HG03159 (cell line): ENCODE results near the gene RPSA.
"Not testable (repeated sequence)": the region's sequence is repeated elsewhere in the genome, so short reads cannot be mapped to it uniquely, and the experiment has no call there.

Experiments used
- ATAC-seq: cut with Tn5 transposase; IDR thresholded peaks from one replicate; pipeline ENCODE4 v1.9.1; 2021; ENCODE audit warnings: mild to moderate bottlenecking, moderate library complexity; ENCODE audit not compliant: unreplicated experiment

The RPSA gene

GRCh38 chr3:39453134-39453533, 46.6 kb downstream of the RPSA start:
- ATAC-seq: no peak

GRCh38 chr3:39453872-39454271, 47.4 kb downstream of the RPSA start:
- ATAC-seq: not testable (repeated sequence)

- ATAC-seq: no peak
Measured at GRCh38 chr3:39454591-39455217, 48.2 kb downstream of the RPSA start.

GRCh38 chr3:39456159-39456558, 49.6 kb downstream of the RPSA start:
- ATAC-seq: no peak

- no peak for ATAC-seq
Measured at GRCh38 chr3:39457361-39457760, 50.8 kb downstream of the RPSA start.

GRCh38 chr3:39458579-39458978, 52.1 kb downstream of the RPSA start:
- ATAC-seq: not testable (repeated sequence)

- no peak for ATAC-seq
Measured at GRCh38 chr3:39460677-39461076, 54.2 kb downstream of the RPSA start.
